ENCODE data around the gene DCPS.
"Not testable (repeated sequence)": the region's sequence is repeated elsewhere in the genome, so short reads cannot be mapped to it uniquely, and the experiment has no call there.

The DCPS gene

GRCh38 chr11:126308271-126308671 is 4.4 kb downstream of the DCPS start:
- no peak for TF ChIP-seq CTCF (IDR thresholded peaks at IDR 0.05; ENCODE audit: borderline replicate concordance, insufficient read depth, low read depth, low read length)

GRCh38 chr11:126308771-126309170 is 4.9 kb downstream of the DCPS start:
- H3K4me3 ChIP-seq (ENCODE audit: low read depth, low read length): not testable (repeated sequence)

More at GRCh38 chr11:126308271-126308671, 4.4 kb downstream of the DCPS start:
- no peak overlapping the region for H3K4me3 ChIP-seq (ENCODE audit: low read depth, low read length)

- H3K4me3 ChIP-seq (ENCODE audit: low read depth, low read length): no peak overlapping the region
- TF ChIP-seq CTCF (IDR thresholded peaks at IDR 0.05; ENCODE audit: borderline replicate concordance, insufficient read depth, low read depth, low read length): peak; percentile 84
These were observed 6.5 kb downstream of the DCPS start for GRCh38 chr11:126310200-126310991.

- no peak for TF ChIP-seq CTCF (IDR thresholded peaks at IDR 0.05; ENCODE audit: borderline replicate concordance, insufficient read depth, low read depth, low read length)
- H3K4me3 ChIP-seq (ENCODE audit: low read depth, low read length): no peak overlapping the region
These were observed 7.1 kb downstream of the DCPS start for GRCh38 chr11:126310992-126311310.

GRCh38 chr11:126311401-126312291 is 7.8 kb downstream of the DCPS start:
- TF ChIP-seq CTCF (IDR thresholded peaks at IDR 0.05; ENCODE audit: borderline replicate concordance, insufficient read depth, low read depth, low read length): no peak
- no peak overlapping the region for H3K4me3 ChIP-seq (ENCODE audit: low read depth, low read length)

- H3K4me3 ChIP-seq (ENCODE audit: low read depth, low read length): no peak overlapping the region
- no peak for TF ChIP-seq CTCF (IDR thresholded peaks at IDR 0.05; ENCODE audit: borderline replicate concordance, insufficient read depth, low read depth, low read length)
These were observed 9.1 kb downstream of the DCPS start for GRCh38 chr11:126312961-126313360.

- TF ChIP-seq CTCF (IDR thresholded peaks at IDR 0.05; ENCODE audit: borderline replicate concordance, insufficient read depth, low read depth, low read length): no peak
- H3K4me3 ChIP-seq (ENCODE audit: low read depth, low read length): no peak overlapping the region
These were observed 10.0 kb downstream of the DCPS start for GRCh38 chr11:126313826-126314225.

Data from GM12875 (cell line).